SK-N-SH treated with all-trans-retinoic acid at 6 μM for 48 hours (cell line): ENCODE data around the gene SHC4.

Experiments
- ATAC-seq: fragments of 200-7000 bp; cut with Tn5 transposase; 3 replicates; pipeline ENCODE4 v1.9.1; 2020; ENCODE audit warnings: mild to moderate bottlenecking, moderate library complexity
- ARNTL ChIP-seq: fragments of 450-650 bp; formaldehyde crosslinking; IDR thresholded peaks from 2 replicates; pipeline ENCODE4 v1.5.0; 2020; ENCODE audit warnings: low read depth, mild to moderate bottlenecking, moderate library complexity, borderline replicate concordance
- BACH2 ChIP-seq: fragments of 250-450 bp; sonication (Bioruptor Pico); IDR thresholded peaks from 2 replicates; pipeline ENCODE4 v1.9.0; 2021; ENCODE audit warnings: mild to moderate bottlenecking, borderline replicate concordance
- CSDC2 ChIP-seq: fragments of 250-450 bp; sonication (Bioruptor Pico); IDR thresholded peaks from 2 replicates; pipeline ENCODE4 v1.5.0; 2020; ENCODE audit warnings: mild to moderate bottlenecking, moderate library complexity
- ESRRG ChIP-seq: fragments of 250-450 bp; sonication (Bioruptor Pico); IDR thresholded peaks from 2 replicates; pipeline ENCODE4 v1.6.1; 2021; ENCODE audit warnings: mild to moderate bottlenecking
- GLIS3 ChIP-seq: fragments of 250-450 bp; sonication (Bioruptor Pico); IDR thresholded peaks from 2 replicates; pipeline ENCODE4 v1.5.0; 2020; ENCODE audit warnings: mild to moderate bottlenecking, moderate library complexity
- ISL1 ChIP-seq: fragments of 250-450 bp; sonication (Bioruptor Pico); IDR thresholded peaks from 2 replicates; pipeline ENCODE4 v2.1.2; 2022; ENCODE audit warnings: mild to moderate bottlenecking, moderate library complexity
- OSR1 ChIP-seq: fragments of 250-450 bp; sonication (Bioruptor Pico); IDR thresholded peaks from 2 replicates; pipeline ENCODE4 v1.8.0; 2022; ENCODE audit warnings: moderate library complexity, mild to moderate bottlenecking, inconsistent platforms
- PPARA ChIP-seq: fragments of 250-450 bp; sonication (Bioruptor Pico); IDR thresholded peaks from 2 replicates; pipeline ENCODE4 v1.5.0; 2020; ENCODE audit warnings: mild to moderate bottlenecking, borderline replicate concordance
- RARB ChIP-seq: fragments of 250-450 bp; sonication (Bioruptor Pico); IDR thresholded peaks from 2 replicates; pipeline ENCODE4 v1.8.0; 2021; ENCODE audit warnings: mild to moderate bottlenecking, moderate library complexity
- SNAI2 ChIP-seq: fragments of 250-450 bp; sonication (Bioruptor Pico); IDR thresholded peaks from 2 replicates; pipeline ENCODE4 v1.5.0; 2020; ENCODE audit warnings: mild to moderate bottlenecking, moderate library complexity
- TCF4 ChIP-seq: fragments of 250-450 bp; sonication (Bioruptor Pico); IDR thresholded peaks from 2 replicates; pipeline ENCODE4 v1.8.0; 2021; ENCODE audit warnings: mild to moderate bottlenecking, moderate library complexity, borderline replicate concordance
- TOX ChIP-seq: fragments of 250-450 bp; sonication (Bioruptor Pico); IDR thresholded peaks from 2 replicates; pipeline ENCODE4 v1.8.0; 2021; ENCODE audit warnings: mild to moderate bottlenecking, moderate library complexity, borderline replicate concordance
- ZC3H10 ChIP-seq: fragments of 250-450 bp; sonication (Bioruptor Pico); IDR thresholded peaks from 2 replicates; pipeline ENCODE4 v1.5.1; 2021; ENCODE audit warnings: mild to moderate bottlenecking, moderate library complexity
- ZFP3 ChIP-seq: fragments of 250-450 bp; sonication (Bioruptor Pico); IDR thresholded peaks from 2 replicates; pipeline ENCODE4 v1.5.0; 2020; ENCODE audit warnings: mild to moderate bottlenecking, moderate library complexity
- ZFP30 ChIP-seq: fragments of 450-650 bp; formaldehyde crosslinking; IDR thresholded peaks from 2 replicates; pipeline ENCODE4 v1.5.0; 2022; ENCODE audit warnings: mild to moderate bottlenecking, moderate library complexity
- ZNF565 ChIP-seq: fragments of 450-650 bp; formaldehyde crosslinking; conservative IDR thresholded peaks from 2 replicates; pipeline ENCODE4 v1.5.0; 2020; ENCODE audit warnings: low read depth, mild to moderate bottlenecking, moderate library complexity
- ZNF70 ChIP-seq: fragments of 450-650 bp; formaldehyde crosslinking; IDR thresholded peaks from 2 replicates; pipeline ENCODE4 v1.5.0; 2020; ENCODE audit warnings: mild to moderate bottlenecking, moderate library complexity
- ZNF8 ChIP-seq: fragments of 450-650 bp; formaldehyde crosslinking; IDR thresholded peaks from 2 replicates; pipeline ENCODE4 v1.5.0; 2020; ENCODE audit warnings: mild to moderate bottlenecking, moderate library complexity
- TF ChIP-seq, protein P1 (sequence below): fragments of 250-450 bp; sonication (Bioruptor Pico); IDR thresholded peaks from 2 replicates; pipeline ENCODE4 v1.5.1; 2021; ENCODE audit warnings: mild to moderate bottlenecking, moderate library complexity
- TF ChIP-seq, protein P2 (sequence below): fragments of 250-450 bp; sonication (Bioruptor Pico); IDR thresholded peaks from 2 replicates; pipeline ENCODE4 v1.5.0; 2020; ENCODE audit warnings: mild to moderate bottlenecking, moderate library complexity
- TF ChIP-seq, protein P3 (sequence below): fragments of 250-450 bp; sonication (Bioruptor Pico); IDR thresholded peaks from 2 replicates; pipeline ENCODE4 v1.5.1; 2020; ENCODE audit warnings: low read depth, mild to moderate bottlenecking, moderate library complexity
- TF ChIP-seq, protein P4 (sequence below): fragments of 250-450 bp; sonication (Bioruptor Pico); IDR thresholded peaks from 2 replicates; pipeline ENCODE4 v1.8.0; 2021; ENCODE audit warnings: low read depth, mild to moderate bottlenecking, moderate library complexity, borderline replicate concordance

SHC4 gene

DNA sequence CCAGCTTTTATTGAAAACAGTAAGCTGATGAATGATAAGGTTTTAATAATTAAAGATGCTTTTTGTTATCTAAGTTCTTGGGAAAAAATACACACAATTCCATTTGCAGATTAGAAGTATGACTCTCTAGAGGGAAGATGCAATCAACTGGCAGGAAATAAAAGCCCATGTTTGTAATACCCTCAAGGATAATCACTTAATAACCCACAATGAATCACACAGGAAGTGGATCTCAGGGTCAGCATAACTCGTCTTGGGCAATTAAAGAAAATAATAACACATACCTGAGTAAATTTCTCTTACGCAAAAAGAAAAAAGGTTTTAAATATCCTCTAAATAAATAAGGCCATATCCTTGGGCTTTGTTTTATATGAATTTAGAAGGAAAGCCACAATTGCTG, 95.2 kb downstream of the SHC4 start:
- TF ChIP-seq ESRRG = no peak
- TF ChIP-seq ISL1 = peak; percentile 55; the same call in 1 of the 2 replicates
- TF ChIP-seq, all 23 proteins: peak for 1

DNA sequence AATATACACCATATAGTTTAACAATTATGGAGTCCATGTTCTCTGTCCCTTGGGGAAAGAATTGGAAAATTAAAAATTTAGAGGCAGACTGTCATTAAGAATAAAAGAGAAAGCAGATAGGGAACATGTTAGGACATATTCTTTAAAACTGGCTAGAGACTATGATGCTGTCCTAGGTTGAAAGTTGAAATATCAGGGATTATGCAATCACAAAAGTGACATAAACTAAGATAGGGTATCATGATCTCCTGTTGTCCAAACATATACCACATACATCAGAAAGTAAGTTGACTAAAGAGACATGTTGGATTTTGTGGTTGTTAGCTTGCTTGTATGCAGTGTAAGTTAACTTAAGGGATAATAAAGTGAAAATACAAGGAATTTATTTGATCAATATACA, 95.7 kb downstream of the SHC4 start:
- ATAC-seq = no peak
- TF ChIP-seq PPARA (CRISPR knock-in tag) (no peak), GLIS3 (CRISPR knock-in tag) (no peak), OSR1 (CRISPR knock-in tag) (no peak), TCF4 (CRISPR knock-in tag) (no peak), ZNF565 (CRISPR knock-in tag) (no peak), ARNTL (CRISPR knock-in tag) (no peak), TOX (CRISPR knock-in tag) (no peak), ESRRG (no peak), RARB (CRISPR knock-in tag) (no peak), ZC3H10 (CRISPR knock-in tag) (no peak), BACH2 (CRISPR knock-in tag) (no peak), ZNF8 (no peak), ZFP3 (CRISPR knock-in tag) (no peak), ISL1 (no peak), ZNF70 (no peak), CSDC2 (CRISPR knock-in tag) (no peak)
- TF ChIP-seq, protein P1, sequence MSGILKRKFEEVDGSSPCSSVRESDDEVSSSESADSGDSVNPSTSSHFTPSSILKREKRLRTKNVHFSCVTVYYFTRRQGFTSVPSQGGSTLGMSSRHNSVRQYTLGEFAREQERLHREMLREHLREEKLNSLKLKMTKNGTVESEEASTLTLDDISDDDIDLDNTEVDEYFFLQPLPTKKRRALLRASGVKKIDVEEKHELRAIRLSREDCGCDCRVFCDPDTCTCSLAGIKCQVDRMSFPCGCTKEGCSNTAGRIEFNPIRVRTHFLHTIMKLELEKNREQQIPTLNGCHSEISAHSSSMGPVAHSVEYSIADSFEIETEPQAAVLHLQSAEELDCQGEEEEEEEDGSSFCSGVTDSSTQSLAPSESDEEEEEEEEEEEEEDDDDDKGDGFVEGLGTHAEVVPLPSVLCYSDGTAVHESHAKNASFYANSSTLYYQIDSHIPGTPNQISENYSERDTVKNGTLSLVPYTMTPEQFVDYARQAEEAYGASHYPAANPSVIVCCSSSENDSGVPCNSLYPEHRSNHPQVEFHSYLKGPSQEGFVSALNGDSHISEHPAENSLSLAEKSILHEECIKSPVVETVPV (CRISPR knock-in tag) = no peak
- TF ChIP-seq, protein P2, sequence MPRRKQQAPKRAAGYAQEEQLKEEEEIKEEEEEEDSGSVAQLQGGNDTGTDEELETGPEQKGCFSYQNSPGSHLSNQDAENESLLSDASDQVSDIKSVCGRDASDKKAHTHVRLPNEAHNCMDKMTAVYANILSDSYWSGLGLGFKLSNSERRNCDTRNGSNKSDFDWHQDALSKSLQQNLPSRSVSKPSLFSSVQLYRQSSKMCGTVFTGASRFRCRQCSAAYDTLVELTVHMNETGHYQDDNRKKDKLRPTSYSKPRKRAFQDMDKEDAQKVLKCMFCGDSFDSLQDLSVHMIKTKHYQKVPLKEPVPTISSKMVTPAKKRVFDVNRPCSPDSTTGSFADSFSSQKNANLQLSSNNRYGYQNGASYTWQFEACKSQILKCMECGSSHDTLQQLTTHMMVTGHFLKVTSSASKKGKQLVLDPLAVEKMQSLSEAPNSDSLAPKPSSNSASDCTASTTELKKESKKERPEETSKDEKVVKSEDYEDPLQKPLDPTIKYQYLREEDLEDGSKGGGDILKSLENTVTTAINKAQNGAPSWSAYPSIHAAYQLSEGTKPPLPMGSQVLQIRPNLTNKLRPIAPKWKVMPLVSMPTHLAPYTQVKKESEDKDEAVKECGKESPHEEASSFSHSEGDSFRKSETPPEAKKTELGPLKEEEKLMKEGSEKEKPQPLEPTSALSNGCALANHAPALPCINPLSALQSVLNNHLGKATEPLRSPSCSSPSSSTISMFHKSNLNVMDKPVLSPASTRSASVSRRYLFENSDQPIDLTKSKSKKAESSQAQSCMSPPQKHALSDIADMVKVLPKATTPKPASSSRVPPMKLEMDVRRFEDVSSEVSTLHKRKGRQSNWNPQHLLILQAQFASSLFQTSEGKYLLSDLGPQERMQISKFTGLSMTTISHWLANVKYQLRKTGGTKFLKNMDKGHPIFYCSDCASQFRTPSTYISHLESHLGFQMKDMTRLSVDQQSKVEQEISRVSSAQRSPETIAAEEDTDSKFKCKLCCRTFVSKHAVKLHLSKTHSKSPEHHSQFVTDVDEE = no peak
- TF ChIP-seq, protein P3, sequence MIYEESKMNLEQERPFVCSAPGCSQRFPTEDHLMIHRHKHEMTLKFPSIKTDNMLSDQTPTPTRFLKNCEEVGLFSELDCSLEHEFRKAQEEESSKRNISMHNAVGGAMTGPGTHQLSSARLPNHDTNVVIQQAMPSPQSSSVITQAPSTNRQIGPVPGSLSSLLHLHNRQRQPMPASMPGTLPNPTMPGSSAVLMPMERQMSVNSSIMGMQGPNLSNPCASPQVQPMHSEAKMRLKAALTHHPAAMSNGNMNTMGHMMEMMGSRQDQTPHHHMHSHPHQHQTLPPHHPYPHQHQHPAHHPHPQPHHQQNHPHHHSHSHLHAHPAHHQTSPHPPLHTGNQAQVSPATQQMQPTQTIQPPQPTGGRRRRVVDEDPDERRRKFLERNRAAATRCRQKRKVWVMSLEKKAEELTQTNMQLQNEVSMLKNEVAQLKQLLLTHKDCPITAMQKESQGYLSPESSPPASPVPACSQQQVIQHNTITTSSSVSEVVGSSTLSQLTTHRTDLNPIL = no peak

More for the DNA sequence above, 95.2 kb downstream of the SHC4 start:
- ATAC-seq = no peak

DNA sequence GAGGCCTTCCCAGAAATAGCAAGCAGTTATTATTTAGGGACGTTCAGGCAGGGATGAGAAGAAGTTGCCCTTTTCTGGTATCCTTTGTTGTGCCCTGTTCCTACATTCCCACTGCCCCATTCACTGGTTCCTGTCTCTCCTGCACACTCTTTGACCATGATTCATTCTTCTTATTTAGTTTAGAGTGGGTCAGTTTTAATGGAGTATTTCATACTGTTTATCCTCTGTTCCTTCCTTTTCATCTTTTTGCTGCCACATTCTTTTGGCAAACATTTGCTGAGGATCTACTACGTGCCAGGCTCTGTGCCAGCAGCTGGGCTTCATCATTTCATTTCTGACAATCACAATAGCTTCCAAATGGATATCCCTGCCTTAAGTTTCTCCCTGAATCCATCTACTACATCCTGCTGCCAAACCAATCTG, 97.6 kb downstream of the SHC4 start:
- peak; percentile 77 for ATAC-seq
- TF ChIP-seq, protein P4, sequence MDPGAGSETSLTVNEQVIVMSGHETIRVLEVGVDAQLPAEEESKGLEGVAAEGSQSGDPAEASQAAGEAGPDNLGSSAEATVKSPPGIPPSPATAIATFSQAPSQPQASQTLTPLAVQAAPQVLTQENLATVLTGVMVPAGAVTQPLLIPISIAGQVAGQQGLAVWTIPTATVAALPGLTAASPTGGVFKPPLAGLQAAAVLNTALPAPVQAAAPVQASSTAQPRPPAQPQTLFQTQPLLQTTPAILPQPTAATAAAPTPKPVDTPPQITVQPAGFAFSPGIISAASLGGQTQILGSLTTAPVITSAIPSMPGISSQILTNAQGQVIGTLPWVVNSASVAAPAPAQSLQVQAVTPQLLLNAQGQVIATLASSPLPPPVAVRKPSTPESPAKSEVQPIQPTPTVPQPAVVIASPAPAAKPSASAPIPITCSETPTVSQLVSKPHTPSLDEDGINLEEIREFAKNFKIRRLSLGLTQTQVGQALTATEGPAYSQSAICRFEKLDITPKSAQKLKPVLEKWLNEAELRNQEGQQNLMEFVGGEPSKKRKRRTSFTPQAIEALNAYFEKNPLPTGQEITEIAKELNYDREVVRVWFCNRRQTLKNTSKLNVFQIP (CRISPR knock-in tag) = no peak
- TF ChIP-seq ISL1 = 0 out of 2 replicates have a peak, but pooled peaks have one; percentile 27

DNA sequence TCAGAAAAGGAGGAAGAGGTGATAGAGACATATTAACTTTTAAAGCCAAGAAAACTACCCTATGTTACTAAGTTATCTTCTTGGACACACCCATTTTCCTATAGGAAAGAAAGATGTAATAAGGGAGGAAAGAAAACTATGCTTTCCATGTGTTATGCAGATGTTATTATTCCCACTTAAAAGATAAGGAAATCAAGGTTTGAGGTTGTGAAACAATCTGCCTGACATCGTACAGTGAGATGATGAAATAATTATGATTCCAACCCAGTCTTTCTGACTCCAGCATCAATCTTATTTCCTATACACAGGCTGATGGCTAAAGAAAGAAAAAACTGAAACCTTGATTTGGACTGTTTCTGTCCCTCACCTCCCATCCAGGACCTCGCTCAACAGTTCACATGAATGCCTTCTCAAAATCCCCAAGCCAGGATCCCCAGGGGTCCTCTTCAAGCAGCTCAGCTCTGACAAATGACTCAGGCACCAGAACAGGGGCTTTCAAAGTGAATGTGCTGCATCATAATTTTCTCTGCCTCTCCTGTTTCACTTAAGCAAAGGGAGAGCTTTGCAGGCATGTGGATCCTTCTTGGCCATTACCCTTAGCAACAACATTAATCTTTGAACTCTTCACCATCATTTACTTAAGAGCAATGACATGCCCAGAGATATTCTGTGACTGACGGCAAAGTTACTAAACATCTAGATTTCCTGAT, 98.2 kb downstream of the SHC4 start:
- peak; percentile 72 for ATAC-seq
- no peak for TF ChIP-seq ESRRG
- no peak for TF ChIP-seq TOX (CRISPR knock-in tag)
- TF ChIP-seq RARB (CRISPR knock-in tag) = no peak
- TF ChIP-seq, protein P2 = no peak
- TF ChIP-seq ZFP30 (CRISPR knock-in tag) = no peak
- TF ChIP-seq OSR1 (CRISPR knock-in tag) = no peak
- TF ChIP-seq ZFP3 (CRISPR knock-in tag) = no peak
- TF ChIP-seq, protein P3 = no peak
- no peak for TF ChIP-seq ZC3H10 (CRISPR knock-in tag)
- TF ChIP-seq, protein P4 (CRISPR knock-in tag) = no peak
- TF ChIP-seq BACH2 (CRISPR knock-in tag) = no peak
- no peak for TF ChIP-seq SNAI2 (CRISPR knock-in tag)
- TF ChIP-seq ARNTL (CRISPR knock-in tag) = no peak
- TF ChIP-seq PPARA (CRISPR knock-in tag) = no peak
- no peak for TF ChIP-seq ZNF8
